GM12873 (cell line): ENCODE results near the gene TRIM8.

Experiments
- TF ChIP-seq, protein P1 (sequence below): IDR thresholded peaks from 2 replicates; pipeline ENCODE4 v1.5.1; 2012; ENCODE audit warnings: low read depth, mild to moderate bottlenecking, moderate library complexity, low read length, control low read depth; ENCODE audit not compliant: insufficient read depth; ENCODE audit errors: missing control alignments

Gene TRIM8

DNA sequence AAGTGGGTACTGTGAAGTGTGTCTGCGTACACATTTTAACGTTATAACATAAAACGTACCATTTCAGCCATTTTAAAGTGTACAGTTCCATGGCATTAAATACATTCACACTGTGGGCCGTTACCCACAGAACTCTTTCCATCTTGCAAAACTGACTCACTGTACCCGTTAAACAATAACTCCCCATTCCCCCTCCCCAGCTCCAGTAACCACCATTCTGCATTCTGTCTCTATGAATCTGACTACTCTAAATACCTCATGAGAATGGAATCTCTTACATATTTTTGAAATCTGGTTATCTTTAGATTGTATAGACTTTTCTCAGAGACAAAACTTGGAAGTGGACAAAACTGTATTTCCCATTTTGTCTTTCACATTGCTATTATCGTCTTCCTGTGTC lies 60.6 kb downstream of the TRIM8 start:
- TF ChIP-seq, protein P1, sequence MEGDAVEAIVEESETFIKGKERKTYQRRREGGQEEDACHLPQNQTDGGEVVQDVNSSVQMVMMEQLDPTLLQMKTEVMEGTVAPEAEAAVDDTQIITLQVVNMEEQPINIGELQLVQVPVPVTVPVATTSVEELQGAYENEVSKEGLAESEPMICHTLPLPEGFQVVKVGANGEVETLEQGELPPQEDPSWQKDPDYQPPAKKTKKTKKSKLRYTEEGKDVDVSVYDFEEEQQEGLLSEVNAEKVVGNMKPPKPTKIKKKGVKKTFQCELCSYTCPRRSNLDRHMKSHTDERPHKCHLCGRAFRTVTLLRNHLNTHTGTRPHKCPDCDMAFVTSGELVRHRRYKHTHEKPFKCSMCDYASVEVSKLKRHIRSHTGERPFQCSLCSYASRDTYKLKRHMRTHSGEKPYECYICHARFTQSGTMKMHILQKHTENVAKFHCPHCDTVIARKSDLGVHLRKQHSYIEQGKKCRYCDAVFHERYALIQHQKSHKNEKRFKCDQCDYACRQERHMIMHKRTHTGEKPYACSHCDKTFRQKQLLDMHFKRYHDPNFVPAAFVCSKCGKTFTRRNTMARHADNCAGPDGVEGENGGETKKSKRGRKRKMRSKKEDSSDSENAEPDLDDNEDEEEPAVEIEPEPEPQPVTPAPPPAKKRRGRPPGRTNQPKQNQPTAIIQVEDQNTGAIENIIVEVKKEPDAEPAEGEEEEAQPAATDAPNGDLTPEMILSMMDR: no peak

DNA sequence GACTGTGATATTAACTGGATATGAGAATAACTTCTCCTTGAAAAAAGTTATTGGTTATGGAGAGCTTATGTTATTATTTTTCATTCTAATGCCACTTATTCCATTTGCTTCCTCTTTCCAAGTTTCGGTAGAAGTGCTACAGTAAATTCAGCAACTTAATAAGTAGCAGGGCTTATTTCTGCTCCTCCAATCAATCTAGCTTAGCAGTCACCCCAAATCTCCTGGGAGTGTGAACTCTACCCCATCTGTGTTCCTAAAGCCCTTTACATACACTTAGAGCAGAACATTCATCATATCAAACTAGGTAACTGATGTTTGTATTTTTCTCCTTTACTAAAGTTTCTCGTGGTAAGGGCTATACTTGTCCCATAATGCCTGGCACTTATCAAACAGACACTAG lies 61.3 kb downstream of the TRIM8 start:
- TF ChIP-seq, protein P1: no peak
